NCI-H1105 treated with DMSO at 0.1 percent for 48 hours (cell line): ENCODE results near the gene TMEM273.

Experiments
- DNase-seq: peaks from one replicate; lab custom pipeline; 2025; lab: John Stamatoyannopoulos, UW

TMEM273 gene

GRCh38 chr10:49139028-49139845 is 49.0 kb downstream of the TMEM273 start:
- no peak for DNase-seq

- no peak for DNase-seq
Observed at GRCh38 chr10:49138361-49138891, 49.8 kb downstream of the TMEM273 start.

GRCh38 chr10:49136525-49136924 is 51.7 kb downstream of the TMEM273 start:
- no peak for DNase-seq

GRCh38 chr10:49135575-49136313 is 52.4 kb downstream of the TMEM273 start:
- DNase-seq, result no peak

- DNase-seq, result no peak
Observed at GRCh38 chr10:49134327-49134726, 53.9 kb downstream of the TMEM273 start.

- no peak for DNase-seq
Observed at GRCh38 chr10:49133706-49134248, 54.4 kb downstream of the TMEM273 start, which contains the start of gene FAM170B. Gene FAM170B, minus strand, starts transcription at chr10:49134021. Its CDS starts 103 bp downstream, at chr10:49133918.

GRCh38 chr10:49132362-49132737 is 55.8 kb downstream of the TMEM273 start:
- DNase-seq, result no peak

- no peak for DNase-seq
Observed at GRCh38 chr10:49131507-49132361, 56.5 kb downstream of the TMEM273 start.

- DNase-seq, result no peak
Observed at GRCh38 chr10:49129376-49129775, 58.8 kb downstream of the TMEM273 start.

- no peak for DNase-seq
Observed at GRCh38 chr10:49128854-49129253, 59.3 kb downstream of the TMEM273 start.

GRCh38 chr10:49123981-49124950 is 63.9 kb downstream of the TMEM273 start:
- no peak for DNase-seq

- DNase-seq, result no peak
Observed at GRCh38 chr10:49120911-49121310, 67.3 kb downstream of the TMEM273 start.

- DNase-seq, result no peak
Observed at GRCh38 chr10:49119746-49120145, 68.4 kb downstream of the TMEM273 start.

- no peak for DNase-seq
Observed at GRCh38 chr10:49118430-49119074, 69.6 kb downstream of the TMEM273 start.

GRCh38 chr10:49117376-49118070 is 70.7 kb downstream of the TMEM273 start:
- no peak for DNase-seq

- DNase-seq, result no peak
Observed at GRCh38 chr10:49116509-49117375, 71.4 kb downstream of the TMEM273 start.

GRCh38 chr10:49115796-49116508 is 72.2 kb downstream of the TMEM273 start:
- no peak for DNase-seq
